ENCODE data around the gene REXO4. TPM values are rescaled to one million over a fixed set of nuclear protein-coding genes. Genes with fewer than 3 reads are reported as not detected.

Gene REXO4
- total and polyA plus RNA-seq, 12 donors: 18.9 to 27.6 (median 22.8) TPM

DNA sequence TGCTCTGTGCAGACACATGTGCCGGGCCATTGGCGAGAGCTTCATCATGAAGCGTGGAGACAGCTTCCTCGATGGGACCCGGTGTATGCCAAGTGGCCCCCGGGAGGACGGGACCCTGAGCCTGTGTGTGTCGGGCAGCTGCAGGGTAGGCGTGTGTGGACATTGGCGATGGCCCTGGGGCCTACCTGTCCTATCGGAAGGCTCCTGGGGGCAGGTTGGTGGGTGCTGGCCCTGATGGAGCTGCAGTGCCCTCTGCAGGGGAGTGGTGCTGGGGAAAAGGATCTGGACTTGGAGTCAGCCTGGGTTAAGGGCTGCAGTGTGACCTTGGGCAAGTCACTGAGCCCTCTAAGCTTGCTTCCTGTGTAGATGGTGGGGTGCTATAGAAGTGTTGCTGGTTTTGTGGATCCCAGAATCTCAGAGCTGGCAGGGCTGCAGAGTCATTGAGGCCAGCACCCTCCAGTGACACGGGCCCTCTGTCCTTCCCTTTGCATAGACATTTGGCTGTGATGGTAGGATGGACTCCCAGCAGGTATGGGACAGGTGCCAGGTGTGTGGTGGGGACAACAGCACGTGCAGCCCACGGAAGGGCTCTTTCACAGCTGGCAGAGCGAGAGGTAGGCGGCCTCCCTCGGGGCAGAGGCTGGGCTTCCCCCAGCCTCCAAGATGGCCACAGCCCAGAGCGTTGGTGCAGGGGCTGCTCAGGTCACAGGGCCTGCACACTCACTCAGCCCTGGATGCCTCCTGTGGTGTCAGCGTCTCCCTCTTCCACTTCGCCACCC is 20.1 kb upstream of the REXO4 start:
- no peaks in the 10 kb centered on the region for H3K9me3 ChIP-seq (replicated peaks in 1 of 3)
- DNase-seq: no peak
- H3K36me3 ChIP-seq (replicated peaks in 1 of 2): no peaks in the 10 kb centered on the region
- intact Hi-C loops (cut with DNase I): no loop called here
- 86 to 90% (median 87%) methylated on average over 6 to 20 of the region's 20 CpGs for WGBS, 4 donors
- H3K27ac ChIP-seq: no peak overlapping the region
- no peak for TF ChIP-seq POLR2A (IDR thresholded peaks at IDR 0.05)
- TF ChIP-seq, protein P1, sequence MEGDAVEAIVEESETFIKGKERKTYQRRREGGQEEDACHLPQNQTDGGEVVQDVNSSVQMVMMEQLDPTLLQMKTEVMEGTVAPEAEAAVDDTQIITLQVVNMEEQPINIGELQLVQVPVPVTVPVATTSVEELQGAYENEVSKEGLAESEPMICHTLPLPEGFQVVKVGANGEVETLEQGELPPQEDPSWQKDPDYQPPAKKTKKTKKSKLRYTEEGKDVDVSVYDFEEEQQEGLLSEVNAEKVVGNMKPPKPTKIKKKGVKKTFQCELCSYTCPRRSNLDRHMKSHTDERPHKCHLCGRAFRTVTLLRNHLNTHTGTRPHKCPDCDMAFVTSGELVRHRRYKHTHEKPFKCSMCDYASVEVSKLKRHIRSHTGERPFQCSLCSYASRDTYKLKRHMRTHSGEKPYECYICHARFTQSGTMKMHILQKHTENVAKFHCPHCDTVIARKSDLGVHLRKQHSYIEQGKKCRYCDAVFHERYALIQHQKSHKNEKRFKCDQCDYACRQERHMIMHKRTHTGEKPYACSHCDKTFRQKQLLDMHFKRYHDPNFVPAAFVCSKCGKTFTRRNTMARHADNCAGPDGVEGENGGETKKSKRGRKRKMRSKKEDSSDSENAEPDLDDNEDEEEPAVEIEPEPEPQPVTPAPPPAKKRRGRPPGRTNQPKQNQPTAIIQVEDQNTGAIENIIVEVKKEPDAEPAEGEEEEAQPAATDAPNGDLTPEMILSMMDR (IDR thresholded peaks at IDR 0.05): no peak
- no peaks in the 10 kb centered on the region for H3K27me3 ChIP-seq
- no peaks in the 10 kb centered on the region for H3K4me1 ChIP-seq (replicated peaks in 1 of 2)
- H3K4me3 ChIP-seq: no peak overlapping the region

DNA sequence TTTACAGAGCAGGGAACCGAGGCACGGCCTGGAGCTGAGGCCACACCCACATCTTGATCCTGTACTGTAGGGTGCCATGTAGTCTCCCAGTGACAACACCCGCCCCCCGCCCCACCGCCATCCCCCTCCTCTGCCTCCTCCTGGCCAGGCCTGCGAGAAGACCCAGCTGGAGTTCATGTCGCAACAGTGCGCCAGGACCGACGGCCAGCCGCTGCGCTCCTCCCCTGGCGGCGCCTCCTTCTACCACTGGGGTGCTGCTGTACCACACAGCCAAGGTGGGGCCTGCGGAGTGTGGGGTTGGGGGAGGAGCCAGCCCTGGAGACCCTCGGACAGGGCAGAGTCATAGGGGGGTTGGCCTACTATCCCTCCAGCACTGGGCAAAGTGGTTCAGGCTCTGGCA is 18.9 kb upstream of the REXO4 start:
- no peak overlapping the region for H3K27ac ChIP-seq
- no peak for DNase-seq
- TF ChIP-seq POLR2A (IDR thresholded peaks at IDR 0.05): no peak
- TF ChIP-seq, protein P1 (IDR thresholded peaks at IDR 0.05): no peak
- no peaks in the 10 kb centered on the region for H3K36me3 ChIP-seq (replicated peaks in 1 of 2)
- no peaks in the 10 kb centered on the region for H3K4me1 ChIP-seq (replicated peaks in 1 of 2)
- intact Hi-C loops (cut with DNase I): no loop called here
- H3K27me3 ChIP-seq: no peaks in the 10 kb centered on the region
- H3K9me3 ChIP-seq (replicated peaks in 1 of 3): no peaks in the 10 kb centered on the region
- H3K4me3 ChIP-seq: no peak overlapping the region
- WGBS, 4 donors: 62 to 87% (median 80%) methylated on average over 2 to 16 of the region's 16 CpGs

DNA sequence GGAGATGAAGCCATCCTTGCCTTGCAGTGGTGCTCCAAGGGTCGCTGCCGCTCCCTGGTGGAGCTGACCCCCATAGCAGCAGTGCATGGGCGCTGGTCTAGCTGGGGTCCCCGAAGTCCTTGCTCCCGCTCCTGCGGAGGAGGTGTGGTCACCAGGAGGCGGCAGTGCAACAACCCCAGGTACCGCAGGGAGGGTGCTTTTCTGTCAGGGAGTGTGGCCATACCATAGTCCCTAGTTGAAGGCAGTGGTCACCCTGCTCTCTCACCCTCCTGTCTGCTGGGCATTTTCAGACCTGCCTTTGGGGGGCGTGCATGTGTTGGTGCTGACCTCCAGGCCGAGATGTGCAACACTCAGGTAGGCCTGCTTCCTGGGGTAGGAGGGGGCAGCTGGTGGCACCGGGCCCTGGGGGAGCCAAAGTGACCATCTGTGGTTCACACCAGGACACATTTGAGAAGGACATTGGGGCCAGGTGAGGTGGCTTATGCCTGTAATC is 15.6 kb upstream of the REXO4 start:
- Histone ChIP-seq H3K36me3 (replicated peaks in 1 of 2) (no peaks in the 10 kb centered on the region), H3K4me1 (replicated peaks in 1 of 2) (no peaks in the 10 kb centered on the region), H3K27ac (no peak overlapping the region), H3K9me3 (replicated peaks in 1 of 3) (no peaks in the 10 kb centered on the region), H3K4me3 (no peak overlapping the region), H3K27me3 (peaks cover 3% of the 10 kb centered on the region)
- DNase-seq: no peak
- no peak for TF ChIP-seq POLR2A (IDR thresholded peaks at IDR 0.05)
- TF ChIP-seq, protein P1 (IDR thresholded peaks at IDR 0.05): no peak
- WGBS, 4 donors: 82 to 97% (median 85%) methylated on average over 5 to 11 of the region's 11 CpGs
- intact Hi-C loops (cut with DNase I): no loop called here

DNA sequence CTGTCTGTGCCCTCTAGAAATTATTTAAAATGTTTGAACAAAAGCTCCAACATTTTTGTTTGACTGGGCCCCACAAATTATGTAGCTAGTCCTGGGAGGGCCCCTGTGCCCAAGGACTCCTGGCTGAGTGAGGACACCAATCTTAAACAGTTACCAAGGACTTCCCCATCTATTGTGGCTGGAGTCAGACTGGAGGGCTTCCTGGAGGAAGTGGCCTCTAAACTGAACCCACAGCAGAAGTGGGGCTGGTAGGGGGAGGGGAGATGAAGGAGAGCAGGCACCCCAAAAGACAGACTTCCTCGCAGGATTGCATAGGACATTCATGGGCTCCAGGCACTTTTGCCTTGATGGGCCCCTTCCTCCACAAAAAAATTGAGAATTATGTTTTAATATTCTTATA is 12.4 kb upstream of the REXO4 start:
- no peak overlapping the region for H3K27ac ChIP-seq
- 87 to 96% (median 92%) methylated on average over 1 of the region's 1 CpG for WGBS, 4 donors
- TF ChIP-seq POLR2A (IDR thresholded peaks at IDR 0.05): no peak
- TF ChIP-seq, protein P1 (IDR thresholded peaks at IDR 0.05): no peak
- intact Hi-C loops (cut with DNase I): no loop called here
- no peak overlapping the region for H3K4me3 ChIP-seq
- H3K4me1 ChIP-seq (replicated peaks in 1 of 2): no peaks in the 10 kb centered on the region
- H3K36me3 ChIP-seq (replicated peaks in 1 of 2): no peaks in the 10 kb centered on the region
- no peaks in the 10 kb centered on the region for H3K9me3 ChIP-seq (replicated peaks in 1 of 3)
- peaks cover 8% of the 10 kb centered on the region for H3K27me3 ChIP-seq
- DNase-seq: no peak

All from adrenal gland (tissue), 12 donors.